Activated effector memory CD4-positive, alpha-beta T cell treated with anti-CD3 and anti-CD28 coated beads, Interleukin-2, amount 50 U/mL, for 16 hours (primary cell): ENCODE data around the gene ASS1.

ENCODE experiments used
- DNase-seq: peaks from one replicate; pipeline ENCODE4 v3.0.0-alpha.2; 2020

ASS1 gene

GRCh38 chr9:130458027-130458803 lies 13.5 kb downstream of the ASS1 start:
- DNase-seq = no peak

- DNase-seq = no peak
Measured at GRCh38 chr9:130458804-130459067, 14.0 kb downstream of the ASS1 start.

- no peak for DNase-seq
Measured at GRCh38 chr9:130459151-130459550, 14.4 kb downstream of the ASS1 start.

- no peak for DNase-seq
Measured at GRCh38 chr9:130459941-130460669, 15.3 kb downstream of the ASS1 start.

GRCh38 chr9:130461218-130461630 lies 16.5 kb downstream of the ASS1 start:
- peak; percentile 90 for DNase-seq

GRCh38 chr9:130461731-130462130 lies 17.0 kb downstream of the ASS1 start:
- DNase-seq = no peak

- no peak for DNase-seq
Measured at GRCh38 chr9:130462685-130463540, 18.2 kb downstream of the ASS1 start.

GRCh38 chr9:130463763-130464745 lies 19.3 kb downstream of the ASS1 start:
- DNase-seq = no peak

- no peak for DNase-seq
Measured at GRCh38 chr9:130465383-130466096, 20.8 kb downstream of the ASS1 start.

GRCh38 chr9:130466537-130467217 lies 21.9 kb downstream of the ASS1 start:
- no peak for DNase-seq

- no peak for DNase-seq
Measured at GRCh38 chr9:130467316-130467715, 22.6 kb downstream of the ASS1 start.

GRCh38 chr9:130468566-130468965 lies 23.8 kb downstream of the ASS1 start:
- no peak for DNase-seq

GRCh38 chr9:130470269-130470668 lies 25.5 kb downstream of the ASS1 start:
- no peak for DNase-seq

- DNase-seq = no peak
Measured at GRCh38 chr9:130470950-130471349, 26.2 kb downstream of the ASS1 start.

GRCh38 chr9:130471411-130472183 lies 26.8 kb downstream of the ASS1 start:
- DNase-seq = no peak

- DNase-seq = no peak
Measured at GRCh38 chr9:130472184-130472705, 27.5 kb downstream of the ASS1 start.

- DNase-seq = no peak
Measured at GRCh38 chr9:130473009-130473408, 28.2 kb downstream of the ASS1 start.

- DNase-seq = no peak
Measured at GRCh38 chr9:130473566-130473965, 28.8 kb downstream of the ASS1 start.

- DNase-seq = no peak
Measured at GRCh38 chr9:130474106-130474505, 29.3 kb downstream of the ASS1 start.

GRCh38 chr9:130476151-130476730 lies 31.5 kb downstream of the ASS1 start:
- no peak for DNase-seq
